Activated naive CD4-positive, alpha-beta T cell treated with anti-CD3 and anti-CD28 coated beads for 36 hours (primary cell): ENCODE results near the gene SGF29. TPM values are rescaled to one million over a fixed set of nuclear protein-coding genes. Genes with fewer than 3 reads are reported as not detected.
A peak's percentile ranks its signal among the peaks of the same experiment; 100 is the strongest.
"Not testable (repeated sequence)": the region's sequence is repeated elsewhere in the genome, so short reads cannot be mapped to it uniquely, and the experiment has no call there.

Experiments used
- CTCF ChIA-PET: fragments of 350-600 bp; sonication (Branson Sonifier 250); formaldehyde crosslinking; loops from one replicate; lab custom pipeline; 2021; ENCODE audit warnings: antibody characterized with exemption; lab: Charles Lee
- DNase-seq: peaks from one replicate; pipeline ENCODE4 v3.0.0-alpha.2; 2020
- H3K27ac Mint-ChIP-seq: one replicate; pipeline ENCODE4 v1.8.0; 2021; ENCODE audit warnings: mild to moderate bottlenecking, mixed read lengths
- H3K27me3 Mint-ChIP-seq: one replicate; pipeline ENCODE4 v1.8.0; 2021; ENCODE audit warnings: low read depth, mixed read lengths
- H3K36me3 Mint-ChIP-seq: one replicate; pipeline ENCODE4 v1.8.0; 2021; ENCODE audit warnings: low read depth, mixed read lengths
- H3K4me1 Mint-ChIP-seq: one replicate; pipeline ENCODE4 v1.8.0; 2021; ENCODE audit warnings: low read depth, mixed read lengths
- H3K4me3 Mint-ChIP-seq: one replicate; pipeline ENCODE4 v1.8.0; 2021; ENCODE audit warnings: mild to moderate bottlenecking, moderate library complexity, mixed read lengths
- H3K9me3 Mint-ChIP-seq: one replicate; pipeline ENCODE4 v1.8.0; 2021; ENCODE audit warnings: mixed read lengths
- intact Hi-C: fragments of 100-400 bp; cut with micrococcal nuclease; formaldehyde crosslinking; loops from one replicate; pipeline ENCODE4 v1.15.1; 2023
- total RNA-seq, 2 experiments: library from RNA; stranded (reverse); gene quantifications; one replicate each; pipeline ENCODE4 v1.2.3, GENCODE V29; 2021

SGF29 gene
- total RNA-seq, 2 experiments from 2014 or later = 15.9 TPM

DNA sequence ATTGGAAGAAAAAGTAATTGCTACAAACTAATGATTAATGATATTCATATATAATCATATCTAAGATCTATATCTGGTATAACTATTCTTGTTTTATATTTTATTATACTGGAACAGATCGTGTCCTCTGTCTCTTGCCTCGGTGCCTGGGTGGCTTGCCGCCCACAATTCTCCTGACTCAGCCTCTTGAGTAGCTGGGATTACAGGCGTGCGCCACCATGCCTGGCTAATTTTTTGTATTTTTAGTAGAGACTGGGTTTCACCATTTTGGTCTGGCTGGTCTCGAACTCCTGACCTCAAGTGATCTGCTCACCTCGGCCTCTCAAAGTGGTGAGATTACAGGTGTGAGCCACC is 62.5 kb downstream of the SGF29 start:
- H3K36me3 Mint-ChIP-seq, H3K27me3 Mint-ChIP-seq, H3K4me3 Mint-ChIP-seq, H3K27ac Mint-ChIP-seq, H3K9me3 Mint-ChIP-seq, intact Hi-C loops, CTCF ChIA-PET, H3K4me1 Mint-ChIP-seq, DNase-seq: not testable (repeated sequence)

DNA sequence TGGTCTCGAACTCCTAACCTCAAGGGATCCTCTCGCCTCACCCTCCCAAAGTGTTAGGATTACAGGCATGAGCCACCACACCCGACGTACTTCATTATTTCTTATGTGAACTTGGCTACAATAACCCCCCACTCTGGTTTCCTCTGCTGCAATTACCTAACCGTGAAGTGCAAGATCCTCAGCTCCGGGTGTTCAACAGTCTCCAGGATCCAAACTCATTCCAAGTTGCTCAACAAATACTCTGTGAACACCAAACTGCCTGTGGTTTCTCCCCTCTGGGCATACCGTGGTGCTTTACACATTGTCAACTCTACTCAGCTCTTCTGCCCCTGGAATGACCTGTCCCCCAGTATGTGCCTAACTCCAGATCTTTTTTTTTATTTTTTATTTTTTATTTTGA is 62.9 kb downstream of the SGF29 start:
- Mint-ChIP-seq H3K27me3 (no peaks in the 10 kb centered on the region), H3K9me3 (no peaks in the 10 kb centered on the region), H3K27ac (peak overlapping the region; percentile 32), H3K4me1 (peaks cover 2% of the 10 kb centered on the region), H3K4me3 (no peak overlapping the region), H3K36me3 (peaks cover 8% of the 10 kb centered on the region)
- DNase-seq = no peak
- intact Hi-C loops = no loop called here
- CTCF ChIA-PET = no interaction called here

DNA sequence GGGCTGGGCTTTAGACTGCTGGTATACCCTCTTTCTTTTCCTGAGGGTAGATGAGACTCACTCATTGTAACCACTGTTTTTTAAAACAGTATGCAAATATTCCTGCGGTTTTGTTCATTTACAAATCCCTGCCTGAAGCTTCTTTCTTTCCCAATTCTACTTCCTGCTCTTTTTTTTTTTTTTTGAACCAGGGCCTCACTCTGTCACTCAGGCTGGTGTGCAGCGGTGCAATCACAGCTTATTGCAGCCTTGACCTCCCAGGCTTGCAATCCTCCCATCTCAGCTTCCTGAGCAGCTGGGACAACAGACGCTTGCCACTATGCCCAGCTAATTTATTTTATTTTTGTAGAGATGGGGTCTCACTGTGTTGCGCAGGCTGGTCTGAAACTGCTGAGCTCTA is 64.2 kb downstream of the SGF29 start:
- Mint-ChIP-seq H3K4me3 (no peak overlapping the region), H3K36me3 (peaks cover 8% of the 10 kb centered on the region), H3K27me3 (no peaks in the 10 kb centered on the region), H3K9me3 (no peaks in the 10 kb centered on the region), H3K27ac (no peak overlapping the region), H3K4me1 (peaks cover 13% of the 10 kb centered on the region)
- no peak for DNase-seq
- CTCF ChIA-PET = interaction anchor here (0.6 kb wide), 1 partner anchor 115 kb away, joined by 3 read pairs; no protein-coding TSS in a partner anchor
- intact Hi-C loops = no loop called here

DNA sequence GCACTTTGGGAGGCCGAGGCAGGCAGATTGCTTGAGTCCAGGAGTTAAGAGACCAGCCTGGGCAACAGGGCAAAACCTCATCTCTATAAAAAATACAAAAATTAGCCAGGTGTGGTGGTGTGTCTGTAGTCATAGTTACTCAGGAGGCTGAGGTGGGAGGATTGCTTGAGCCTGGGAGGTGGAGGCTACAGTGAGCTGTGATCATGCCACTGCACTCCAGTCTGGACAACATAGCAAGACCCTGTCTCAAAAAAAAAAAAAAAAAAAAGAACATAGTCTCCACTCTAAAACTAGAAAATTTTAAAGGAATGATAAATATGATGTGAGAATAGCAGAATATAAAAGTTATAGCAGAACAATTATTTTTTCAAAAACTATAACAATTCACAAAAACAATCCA is 66.6 kb downstream of the SGF29 start:
- H3K4me3 Mint-ChIP-seq, H3K36me3 Mint-ChIP-seq, DNase-seq, intact Hi-C loops, H3K27ac Mint-ChIP-seq, H3K9me3 Mint-ChIP-seq, H3K27me3 Mint-ChIP-seq: not testable (repeated sequence)
- H3K4me1 Mint-ChIP-seq = peaks cover 18% of the 10 kb centered on the region
- CTCF ChIA-PET = interaction anchor here (0.8 kb wide), 1 partner anchor 45 kb away, joined by 3 read pairs; no protein-coding TSS in a partner anchor

DNA sequence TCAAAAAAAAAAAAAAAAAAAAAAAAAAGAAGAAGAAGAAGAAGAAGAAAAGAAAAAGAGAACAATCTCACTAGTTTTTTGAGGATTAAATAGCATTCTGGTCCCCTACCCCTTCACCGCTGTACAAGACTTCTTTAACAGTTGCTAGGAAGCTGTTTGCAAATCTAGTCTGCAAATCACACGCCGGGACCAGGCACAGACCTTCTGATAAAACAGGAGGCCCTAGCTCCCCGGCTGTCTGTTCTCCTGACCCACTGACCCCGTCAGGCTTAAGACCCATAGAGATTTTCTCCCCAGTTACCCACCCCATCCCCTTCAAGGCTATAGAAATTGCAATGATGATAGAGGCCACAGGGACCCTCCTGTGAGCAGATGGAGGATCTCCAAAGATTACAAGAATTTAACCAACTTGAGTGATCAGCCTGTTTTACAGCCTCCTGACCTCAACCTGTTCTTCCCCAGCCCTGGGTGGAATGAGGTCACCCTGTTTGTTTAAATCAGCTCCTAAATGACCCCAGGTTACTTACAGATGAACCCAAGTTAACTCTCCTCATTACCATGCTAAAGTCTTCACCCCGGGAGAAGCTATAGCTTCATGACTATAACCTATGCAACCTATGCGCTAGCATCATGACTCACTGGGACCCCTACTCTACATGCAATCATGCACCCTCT is 67.9 kb downstream of the SGF29 start:
- Mint-ChIP-seq H3K4me3 (peak overlapping the region; percentile 83), H3K4me1 (peaks cover 18% of the 10 kb centered on the region), H3K9me3 (no peaks in the 10 kb centered on the region), H3K36me3 (peaks cover 8% of the 10 kb centered on the region), H3K27ac (peak overlapping the region; percentile 23), H3K27me3 (no peaks in the 10 kb centered on the region)
- CTCF ChIA-PET = no interaction called here
- DNase-seq = no peak
- intact Hi-C loops = no loop called here

DNA sequence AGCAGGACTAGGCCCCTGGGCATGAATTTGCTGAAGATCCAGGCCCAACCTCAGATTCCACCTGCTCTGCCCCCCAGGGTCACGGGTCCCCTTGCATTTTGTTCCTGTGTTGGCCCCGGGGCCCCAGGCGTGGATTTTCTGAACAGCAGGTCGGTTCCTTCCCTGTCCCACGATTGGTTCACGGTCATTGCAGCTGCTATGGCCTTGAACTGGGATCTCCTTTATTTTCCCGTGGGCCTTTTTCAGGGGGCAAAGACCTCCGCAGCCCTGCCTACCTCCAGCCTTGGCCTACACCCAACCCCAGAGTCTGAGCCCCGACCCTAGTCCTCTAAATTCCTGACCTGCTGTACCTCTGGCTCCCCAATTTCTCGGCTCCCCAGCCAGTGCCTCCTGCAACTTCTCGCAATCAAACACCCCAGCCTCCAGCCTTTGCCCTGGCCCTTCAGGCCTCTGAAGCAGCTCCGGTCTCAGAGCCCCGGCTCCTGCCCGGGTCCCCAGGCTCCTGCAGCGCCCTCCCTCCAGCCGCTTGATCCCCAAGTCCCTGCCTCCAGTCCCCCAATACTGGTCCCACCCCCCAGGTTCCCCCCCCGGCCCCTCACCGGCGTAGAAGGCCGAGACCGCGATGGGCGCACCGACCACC is 68.9 kb downstream of the SGF29 start:
- Mint-ChIP-seq H3K4me1 (peaks cover 18% of the 10 kb centered on the region), H3K4me3 (peak overlapping the region; percentile 83), H3K27ac (peak overlapping the region; percentile 78)
- DNase-seq, CTCF ChIA-PET, intact Hi-C loops, H3K9me3 Mint-ChIP-seq, H3K27me3 Mint-ChIP-seq, H3K36me3 Mint-ChIP-seq: not testable (repeated sequence)

DNA sequence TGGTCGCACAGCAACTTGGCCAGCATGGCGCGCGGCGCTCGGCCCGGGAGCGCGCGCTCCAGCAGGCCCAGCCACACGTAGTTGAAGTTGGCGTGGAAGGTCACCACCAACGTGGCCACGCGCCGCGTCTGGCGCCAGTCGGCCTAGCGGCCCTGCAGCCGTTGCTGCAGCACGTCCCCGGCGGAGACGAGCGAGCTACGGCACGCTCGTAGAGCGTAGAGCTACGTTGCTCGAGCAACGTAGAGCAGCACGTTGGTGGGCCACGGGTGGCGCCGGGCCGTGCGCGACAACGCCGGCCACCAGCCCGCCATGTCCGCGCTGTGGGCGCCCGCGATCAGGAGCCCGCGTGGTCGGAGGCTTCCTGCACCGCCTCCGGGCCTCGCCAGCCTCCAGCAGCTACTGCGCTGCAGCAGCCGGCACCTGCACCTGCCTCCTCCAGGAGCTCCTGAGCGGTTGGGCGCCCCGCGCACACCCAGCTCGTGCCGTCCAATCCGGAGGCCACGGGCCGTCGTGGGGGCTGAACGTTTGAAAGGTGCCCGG is 69.5 kb downstream of the SGF29 start:
- intact Hi-C loops = no loop called here
- peak; percentile 74 for DNase-seq
- peak overlapping the region; percentile 78 for H3K27ac Mint-ChIP-seq
- H3K4me3 Mint-ChIP-seq = peak overlapping the region; percentile 83
- CTCF ChIA-PET = no interaction called here
- H3K4me1 Mint-ChIP-seq = peaks cover 18% of the 10 kb centered on the region
- no peaks in the 10 kb centered on the region for H3K27me3 Mint-ChIP-seq
- peaks cover 5% of the 10 kb centered on the region for H3K36me3 Mint-ChIP-seq
- no peaks in the 10 kb centered on the region for H3K9me3 Mint-ChIP-seq

DNA sequence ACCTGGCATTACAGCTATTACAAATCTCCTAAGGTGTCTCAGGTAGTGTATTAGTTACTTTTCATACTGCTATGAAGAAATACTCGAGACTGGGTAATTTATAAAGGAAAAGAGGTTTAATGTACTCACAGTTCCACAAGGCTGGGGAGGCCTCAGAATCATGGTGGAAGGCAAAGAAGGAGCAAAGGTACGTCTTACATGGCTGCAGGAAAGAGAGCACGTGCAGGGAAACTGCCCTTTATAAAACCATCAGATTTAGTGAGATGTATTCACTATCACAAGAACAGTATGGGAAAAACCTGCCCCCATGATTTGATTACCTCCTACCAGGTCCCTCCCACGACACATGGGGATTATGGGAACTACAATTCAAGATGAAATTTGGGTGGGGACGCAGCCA is 77.2 kb downstream of the SGF29 start:
- H3K4me3 Mint-ChIP-seq, H3K36me3 Mint-ChIP-seq, H3K27me3 Mint-ChIP-seq, CTCF ChIA-PET, H3K4me1 Mint-ChIP-seq, intact Hi-C loops, DNase-seq, H3K9me3 Mint-ChIP-seq, H3K27ac Mint-ChIP-seq: not testable (repeated sequence)

DNA sequence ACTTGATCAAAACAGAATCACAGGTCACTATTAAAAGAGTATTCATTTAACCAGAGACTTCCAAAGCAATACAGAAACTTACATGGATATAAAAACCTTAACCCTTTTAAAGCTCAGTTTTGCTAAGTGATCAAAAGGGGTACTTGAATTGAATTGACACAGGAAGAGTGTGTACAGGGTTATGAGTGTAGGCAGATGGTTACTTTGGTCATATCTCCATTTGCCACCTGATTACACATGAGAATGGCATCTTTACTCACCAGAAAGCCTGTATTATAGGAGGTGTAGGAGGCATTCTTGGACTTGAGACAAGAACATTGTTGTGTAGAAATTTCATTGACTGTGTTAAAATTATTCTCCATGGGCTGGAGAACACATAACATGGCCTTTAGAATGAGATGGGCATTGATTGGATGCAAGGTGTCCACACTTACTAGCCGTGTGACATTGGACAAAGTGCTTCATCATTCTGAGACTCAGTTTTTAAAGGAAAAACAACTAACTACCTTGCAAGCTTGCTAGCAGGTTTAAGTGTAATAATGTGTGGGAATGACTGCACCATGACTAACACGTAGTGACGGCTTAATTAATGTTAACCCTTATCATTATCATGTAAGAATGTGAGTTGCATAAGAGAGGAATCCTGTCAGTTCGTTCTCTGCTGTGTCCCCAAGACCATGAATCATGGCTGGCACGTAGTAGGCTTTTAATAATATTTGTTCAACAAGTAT is 82.5 kb downstream of the SGF29 start:
- DNase-seq, H3K9me3 Mint-ChIP-seq, H3K27ac Mint-ChIP-seq, CTCF ChIA-PET, H3K36me3 Mint-ChIP-seq, H3K4me1 Mint-ChIP-seq, intact Hi-C loops, H3K27me3 Mint-ChIP-seq, H3K4me3 Mint-ChIP-seq: not testable (repeated sequence)

DNA sequence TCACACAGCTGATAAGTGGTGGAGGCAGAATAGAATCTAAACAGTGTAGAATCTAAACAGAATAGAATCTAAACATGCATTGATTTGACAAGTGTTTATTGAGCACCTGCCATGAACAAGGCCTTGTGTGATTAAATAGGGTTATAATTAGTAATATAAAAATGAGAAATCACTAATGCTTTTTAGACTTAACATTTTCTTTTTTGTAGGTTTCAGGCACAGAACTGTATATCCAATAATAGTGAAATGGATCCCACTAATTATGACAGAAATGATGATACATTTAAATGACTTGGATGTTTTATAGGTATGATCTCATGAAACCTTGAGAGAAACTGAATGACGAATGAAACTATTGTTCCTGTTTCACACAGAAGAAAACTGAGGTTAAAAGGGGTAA is 84.0 kb downstream of the SGF29 start, which contains the start of gene NPIPB8:
Gene NPIPB8 (plus strand): TSS at position 301 of the 400 bp plus-strand sequence. CDS start 296 bp downstream, outside the sequence.
- CTCF ChIA-PET, H3K27me3 Mint-ChIP-seq, H3K36me3 Mint-ChIP-seq, intact Hi-C loops, H3K9me3 Mint-ChIP-seq, DNase-seq, H3K4me3 Mint-ChIP-seq, H3K27ac Mint-ChIP-seq, H3K4me1 Mint-ChIP-seq: not testable (repeated sequence)

DNA sequence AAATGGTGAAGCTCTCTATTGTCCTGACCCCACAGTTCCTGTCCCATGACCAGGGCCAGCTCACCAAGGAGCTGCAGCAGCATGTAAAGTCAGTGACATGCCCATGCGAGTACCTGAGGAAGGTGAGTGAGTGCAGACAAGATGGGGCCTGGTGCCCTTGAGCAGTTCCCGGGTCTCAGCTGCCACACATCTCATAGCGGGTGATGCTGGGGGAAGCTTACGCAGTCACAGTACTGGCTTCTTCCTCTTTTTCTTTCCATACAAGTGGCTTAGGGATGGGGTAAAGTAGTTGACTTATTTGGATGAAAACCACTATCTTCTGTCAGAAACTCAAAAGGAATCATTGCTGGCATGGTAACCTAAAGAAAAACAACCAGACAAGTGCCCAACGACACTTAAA is 84.6 kb downstream of the SGF29 start:
- intact Hi-C loops, H3K4me1 Mint-ChIP-seq, DNase-seq, H3K36me3 Mint-ChIP-seq, H3K27ac Mint-ChIP-seq, H3K9me3 Mint-ChIP-seq, CTCF ChIA-PET, H3K27me3 Mint-ChIP-seq, H3K4me3 Mint-ChIP-seq: not testable (repeated sequence)

DNA sequence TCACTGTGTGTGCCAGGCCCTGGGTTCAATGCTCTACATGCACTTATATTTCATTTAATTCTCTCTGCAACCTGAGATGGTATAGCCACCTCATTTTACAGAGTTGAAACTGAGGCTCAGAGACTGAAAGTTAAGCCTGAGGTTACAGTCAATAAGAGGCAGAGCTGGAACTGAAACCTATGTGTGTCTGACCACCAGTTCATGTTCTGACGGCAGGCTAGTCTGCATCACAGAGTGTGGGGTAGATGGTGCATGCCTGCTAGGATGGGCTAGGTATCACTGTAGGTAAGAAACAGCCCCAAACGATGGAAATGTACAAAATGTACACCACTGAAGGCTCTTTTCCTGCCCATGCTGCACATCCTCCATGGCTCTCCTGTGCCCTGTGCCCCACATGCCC is 86.2 kb downstream of the SGF29 start:
- H3K27me3 Mint-ChIP-seq, intact Hi-C loops, CTCF ChIA-PET, H3K9me3 Mint-ChIP-seq, H3K36me3 Mint-ChIP-seq, DNase-seq, H3K4me1 Mint-ChIP-seq, H3K27ac Mint-ChIP-seq, H3K4me3 Mint-ChIP-seq: not testable (repeated sequence)
